ENCODE measurements around the gene ACAN. TPM values are rescaled to one million over a fixed set of nuclear protein-coding genes. Genes with fewer than 3 reads are reported as not detected.

The ACAN gene
- total RNA-seq, 1 experiment from 2014 or later: not detected

DNA sequence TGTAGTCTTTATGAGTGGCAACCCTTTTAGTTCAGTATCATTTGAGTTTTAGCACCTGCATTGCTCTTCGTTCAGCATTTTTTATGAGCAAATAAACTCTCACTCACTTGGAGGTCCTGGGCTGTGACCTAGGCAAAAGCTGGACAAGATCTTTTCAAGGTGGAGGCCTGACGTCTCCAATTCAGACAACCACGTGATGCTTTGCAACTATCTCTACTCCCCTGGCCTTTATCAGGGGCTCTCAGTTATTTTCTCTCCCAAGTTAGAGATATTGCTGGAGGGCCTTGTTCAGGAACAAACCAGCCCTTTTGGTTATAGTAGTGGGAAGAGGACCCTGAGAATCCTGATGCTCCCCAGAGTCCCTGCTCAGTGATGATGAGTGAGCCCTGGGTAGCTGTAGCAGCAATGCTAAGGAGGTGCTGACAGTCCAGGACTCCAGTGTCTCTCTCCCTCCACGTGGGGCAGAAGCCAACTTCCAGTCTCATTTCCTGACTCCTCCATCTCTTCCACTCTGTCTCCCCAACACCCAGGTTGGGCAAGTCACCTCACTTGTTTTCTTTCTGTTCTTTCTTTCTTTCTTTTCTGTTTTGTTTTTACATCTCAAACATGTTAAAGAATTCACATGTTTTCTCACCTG lies 61.7 kb downstream of the ACAN start:
- no peaks in the 10 kb centered on the region for H3K4me1 ChIP-seq (ENCODE audit: low read length)
- no peaks in the 10 kb centered on the region for H3K27me3 ChIP-seq (ENCODE audit: low read length)
- H2AFZ ChIP-seq (ENCODE audit: low read length): no peak overlapping the region
- H3K9ac ChIP-seq (ENCODE audit: low read length): no peak overlapping the region
- H3K4me3 ChIP-seq (ENCODE audit: low read length): no peak overlapping the region
- H3K9me2 ChIP-seq (replicated peaks; ENCODE audit: insufficient read depth, low read length): no peaks in the 10 kb centered on the region
- H3K27ac ChIP-seq (ENCODE audit: low read length): no peak overlapping the region
- H3K4me2 ChIP-seq (ENCODE audit: low read depth, low read length, poor library complexity, severe bottlenecking): no peak overlapping the region
- no peaks in the 10 kb centered on the region for H3K36me3 ChIP-seq (ENCODE audit: insufficient read depth, low read length)
- DNase-seq: no peak
- H4K20me1 ChIP-seq (ENCODE audit: insufficient read depth, low read depth, low read length): no peaks in the 10 kb centered on the region
- H3K79me2 ChIP-seq (ENCODE audit: low read length): no peaks in the 10 kb centered on the region
- H3K9me3 ChIP-seq (ENCODE audit: low read length): no peaks in the 10 kb centered on the region

DNA sequence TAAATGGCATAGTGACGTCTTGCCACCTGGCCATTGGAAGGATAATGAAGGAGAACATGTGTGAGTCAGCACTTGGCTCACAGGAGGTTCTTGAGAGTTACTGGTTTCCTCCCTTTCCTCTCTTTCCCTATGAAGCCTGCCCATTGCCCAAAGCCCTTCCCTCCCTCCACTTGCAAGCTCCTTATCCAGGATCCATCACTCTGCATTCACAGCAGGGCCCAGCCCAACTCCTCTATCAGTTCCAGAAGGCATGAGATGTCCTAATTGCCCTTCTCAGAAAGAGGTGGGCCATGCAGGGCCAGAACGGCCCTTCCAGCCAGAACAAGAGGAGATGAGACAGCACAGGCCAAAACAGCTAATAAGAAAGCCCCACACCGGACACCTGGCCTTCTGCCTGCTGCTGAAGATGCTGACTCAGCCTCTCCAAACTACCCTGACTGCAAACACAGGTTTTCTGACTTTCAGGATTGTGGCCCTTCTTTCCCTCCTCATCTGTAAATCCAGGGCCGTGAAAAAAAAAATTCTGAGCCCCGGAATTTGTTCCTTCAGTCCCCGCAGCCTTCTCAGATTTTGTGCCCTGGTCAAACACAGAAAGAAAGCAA lies 62.4 kb downstream of the ACAN start:
- Histone ChIP-seq H3K36me3 (ENCODE audit: insufficient read depth, low read length) (no peaks in the 10 kb centered on the region), H3K9ac (ENCODE audit: low read length) (no peak overlapping the region), H3K27ac (ENCODE audit: low read length) (no peak overlapping the region), H2AFZ (ENCODE audit: low read length) (no peak overlapping the region), H3K4me2 (ENCODE audit: low read depth, low read length, poor library complexity, severe bottlenecking) (no peak overlapping the region), H4K20me1 (ENCODE audit: insufficient read depth, low read depth, low read length) (no peaks in the 10 kb centered on the region), H3K9me2 (replicated peaks; ENCODE audit: insufficient read depth, low read length) (no peaks in the 10 kb centered on the region), H3K4me1 (ENCODE audit: low read length) (no peaks in the 10 kb centered on the region), H3K9me3 (ENCODE audit: low read length) (no peaks in the 10 kb centered on the region), H3K79me2 (ENCODE audit: low read length) (no peaks in the 10 kb centered on the region), H3K27me3 (ENCODE audit: low read length) (no peaks in the 10 kb centered on the region), H3K4me3 (ENCODE audit: low read length) (no peak overlapping the region)
- DNase-seq: no peak

DNA sequence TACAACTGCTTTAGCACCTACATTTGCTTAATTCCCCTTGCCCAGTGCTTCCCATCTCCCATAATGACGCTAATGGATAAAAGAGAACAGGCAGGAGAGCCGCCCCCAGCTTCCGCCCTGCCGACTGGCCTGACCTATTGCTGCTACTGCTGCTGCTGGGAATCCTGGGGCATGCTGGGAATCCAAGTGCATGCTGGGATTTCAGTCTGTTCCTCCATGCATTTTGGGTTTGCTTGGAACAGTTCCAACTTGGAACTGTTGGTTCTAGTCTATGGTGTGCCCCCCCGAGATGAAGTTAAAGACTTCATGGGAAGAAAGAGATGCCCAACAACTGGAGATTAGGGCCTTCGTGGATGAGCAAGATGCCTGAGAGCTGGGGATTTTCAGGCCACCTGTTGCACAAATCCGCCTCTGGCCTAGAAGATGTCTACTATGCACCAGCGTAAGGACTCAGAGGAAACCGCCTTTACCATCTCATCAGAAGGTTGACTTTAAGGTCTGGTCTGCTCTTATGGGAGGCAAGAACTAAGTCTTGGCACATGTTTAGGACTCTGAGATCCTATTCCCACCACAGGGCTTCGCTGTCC lies 63.2 kb downstream of the ACAN start:
- Histone ChIP-seq H3K4me3 (ENCODE audit: low read length) (no peak overlapping the region), H3K27ac (ENCODE audit: low read length) (no peak overlapping the region), H4K20me1 (ENCODE audit: insufficient read depth, low read depth, low read length) (no peaks in the 10 kb centered on the region), H3K4me1 (ENCODE audit: low read length) (no peaks in the 10 kb centered on the region), H3K9ac (ENCODE audit: low read length) (no peak overlapping the region), H3K9me2 (replicated peaks; ENCODE audit: insufficient read depth, low read length) (no peaks in the 10 kb centered on the region), H3K9me3 (ENCODE audit: low read length) (no peaks in the 10 kb centered on the region), H2AFZ (ENCODE audit: low read length) (no peak overlapping the region), H3K79me2 (ENCODE audit: low read length) (no peaks in the 10 kb centered on the region), H3K36me3 (ENCODE audit: insufficient read depth, low read length) (no peaks in the 10 kb centered on the region), H3K27me3 (ENCODE audit: low read length) (no peaks in the 10 kb centered on the region), H3K4me2 (ENCODE audit: low read depth, low read length, poor library complexity, severe bottlenecking) (no peak overlapping the region)
- no peak for DNase-seq

DNA sequence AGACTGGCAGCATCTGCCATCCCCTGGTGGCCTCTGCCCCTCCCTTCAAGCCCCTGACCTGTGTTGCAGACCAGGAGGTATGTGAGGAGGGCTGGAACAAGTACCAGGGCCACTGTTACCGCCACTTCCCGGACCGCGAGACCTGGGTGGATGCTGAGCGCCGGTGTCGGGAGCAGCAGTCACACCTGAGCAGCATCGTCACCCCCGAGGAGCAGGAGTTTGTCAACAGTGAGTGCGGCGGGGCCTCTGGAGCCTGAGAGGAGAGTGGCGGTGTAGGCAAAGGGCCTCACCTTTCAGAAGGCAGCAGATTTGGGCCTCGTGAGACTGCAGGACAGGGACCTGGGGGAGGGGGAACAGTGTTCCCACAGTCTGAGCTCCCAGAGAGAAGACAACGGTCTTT lies 68.1 kb downstream of the ACAN start:
- Histone ChIP-seq H3K4me1 (ENCODE audit: low read length) (no peaks in the 10 kb centered on the region), H3K27ac (ENCODE audit: low read length) (no peak overlapping the region)

DNA sequence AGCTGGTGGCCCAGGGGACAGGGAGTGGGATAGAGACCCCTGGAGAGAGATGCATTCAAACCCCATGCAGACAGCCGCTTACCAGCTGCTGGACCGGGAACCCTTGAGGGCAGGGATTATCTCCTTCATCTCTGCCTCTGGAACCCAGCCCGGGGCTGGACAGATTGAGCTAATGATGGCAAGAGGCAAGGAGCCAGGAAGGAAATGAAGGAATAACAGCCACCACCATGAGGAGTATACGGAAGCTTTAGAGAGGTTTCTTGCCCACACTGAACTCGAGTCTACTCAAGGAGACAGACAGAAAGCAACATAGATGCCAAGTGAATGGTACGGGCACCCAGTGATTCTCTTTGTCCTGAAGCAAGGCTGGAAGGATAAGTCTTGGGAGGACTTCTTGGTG lies 68.9 kb downstream of the ACAN start:
- Histone ChIP-seq H2AFZ (ENCODE audit: low read length) (no peak overlapping the region), H3K9me2 (replicated peaks; ENCODE audit: insufficient read depth, low read length) (no peaks in the 10 kb centered on the region), H3K79me2 (ENCODE audit: low read length) (no peaks in the 10 kb centered on the region)

More for the DNA sequence above, 68.1 kb downstream of the ACAN start:
- Histone ChIP-seq H3K27me3 (ENCODE audit: low read length) (no peaks in the 10 kb centered on the region), H3K4me2 (ENCODE audit: low read depth, low read length, poor library complexity, severe bottlenecking) (no peak overlapping the region), H3K9me3 (ENCODE audit: low read length) (no peaks in the 10 kb centered on the region), H2AFZ (ENCODE audit: low read length) (no peak overlapping the region), H3K36me3 (ENCODE audit: insufficient read depth, low read length) (no peaks in the 10 kb centered on the region), H3K9me2 (replicated peaks; ENCODE audit: insufficient read depth, low read length) (no peaks in the 10 kb centered on the region), H3K4me3 (ENCODE audit: low read length) (no peak overlapping the region), H4K20me1 (ENCODE audit: insufficient read depth, low read depth, low read length) (no peaks in the 10 kb centered on the region), H3K9ac (ENCODE audit: low read length) (no peak overlapping the region), H3K79me2 (ENCODE audit: low read length) (no peaks in the 10 kb centered on the region)
- no peak for DNase-seq

DNA sequence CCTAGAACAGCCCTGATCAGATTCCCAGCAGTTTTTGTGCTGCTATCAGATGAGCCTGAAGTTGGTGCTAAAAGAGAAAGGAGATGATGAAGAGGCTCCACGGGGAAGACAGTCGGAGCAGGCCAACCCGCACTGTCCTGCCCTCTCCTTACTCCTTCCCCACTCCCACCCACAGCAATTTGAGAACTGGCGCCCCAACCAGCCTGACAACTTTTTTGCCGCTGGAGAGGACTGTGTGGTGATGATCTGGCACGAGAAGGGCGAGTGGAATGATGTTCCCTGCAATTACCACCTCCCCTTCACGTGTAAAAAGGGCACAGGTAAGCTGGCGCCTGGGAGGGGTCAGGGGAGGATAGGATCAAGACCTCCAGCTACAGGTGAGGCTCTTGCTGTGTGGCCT lies 69.5 kb downstream of the ACAN start:
- Histone ChIP-seq H4K20me1 (ENCODE audit: insufficient read depth, low read depth, low read length) (no peaks in the 10 kb centered on the region), H3K4me2 (ENCODE audit: low read depth, low read length, poor library complexity, severe bottlenecking) (no peak overlapping the region), H3K36me3 (ENCODE audit: insufficient read depth, low read length) (no peaks in the 10 kb centered on the region), H3K4me3 (ENCODE audit: low read length) (no peak overlapping the region), H3K79me2 (ENCODE audit: low read length) (no peaks in the 10 kb centered on the region), H3K9me2 (replicated peaks; ENCODE audit: insufficient read depth, low read length) (no peaks in the 10 kb centered on the region), H3K9me3 (ENCODE audit: low read length) (no peaks in the 10 kb centered on the region), H3K9ac (ENCODE audit: low read length) (no peak overlapping the region), H3K27ac (ENCODE audit: low read length) (no peak overlapping the region), H3K4me1 (ENCODE audit: low read length) (no peaks in the 10 kb centered on the region), H3K27me3 (ENCODE audit: low read length) (no peaks in the 10 kb centered on the region), H2AFZ (ENCODE audit: low read length) (no peak overlapping the region)
- no peak for DNase-seq

More for the DNA sequence above, 68.9 kb downstream of the ACAN start:
- Histone ChIP-seq H3K27me3 (ENCODE audit: low read length) (no peaks in the 10 kb centered on the region), H3K4me2 (ENCODE audit: low read depth, low read length, poor library complexity, severe bottlenecking) (no peak overlapping the region), H3K9ac (ENCODE audit: low read length) (no peak overlapping the region), H3K4me3 (ENCODE audit: low read length) (no peak overlapping the region), H4K20me1 (ENCODE audit: insufficient read depth, low read depth, low read length) (no peaks in the 10 kb centered on the region), H3K36me3 (ENCODE audit: insufficient read depth, low read length) (no peaks in the 10 kb centered on the region), H3K9me3 (ENCODE audit: low read length) (no peaks in the 10 kb centered on the region), H3K27ac (ENCODE audit: low read length) (no peak overlapping the region), H3K4me1 (ENCODE audit: low read length) (no peaks in the 10 kb centered on the region)
- DNase-seq: no peak

DNA sequence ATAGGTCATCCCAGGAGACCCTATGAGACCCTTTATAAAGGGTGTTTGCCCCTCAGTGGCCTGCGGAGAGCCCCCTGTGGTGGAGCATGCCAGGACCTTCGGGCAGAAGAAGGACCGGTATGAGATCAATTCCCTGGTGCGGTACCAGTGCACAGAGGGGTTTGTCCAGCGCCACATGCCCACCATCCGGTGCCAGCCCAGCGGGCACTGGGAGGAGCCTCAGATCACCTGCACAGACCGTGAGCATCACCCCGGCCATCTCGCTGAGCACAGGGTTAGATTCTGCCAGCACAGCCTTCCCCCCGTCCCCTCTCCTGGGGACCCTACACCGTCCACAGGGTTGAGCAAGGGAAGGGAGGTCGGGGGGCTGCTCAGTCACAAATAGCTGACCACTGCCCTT lies 70.5 kb downstream of the ACAN start:
- no peak overlapping the region for H2AFZ ChIP-seq (ENCODE audit: low read length)
- H3K9me2 ChIP-seq (replicated peaks; ENCODE audit: insufficient read depth, low read length): no peaks in the 10 kb centered on the region
- no peaks in the 10 kb centered on the region for H3K27me3 ChIP-seq (ENCODE audit: low read length)
- H3K27ac ChIP-seq (ENCODE audit: low read length): no peak overlapping the region
- H3K9me3 ChIP-seq (ENCODE audit: low read length): no peaks in the 10 kb centered on the region
- H3K4me1 ChIP-seq (ENCODE audit: low read length): no peaks in the 10 kb centered on the region
- no peak overlapping the region for H3K9ac ChIP-seq (ENCODE audit: low read length)
- no peaks in the 10 kb centered on the region for H3K36me3 ChIP-seq (ENCODE audit: insufficient read depth, low read length)
- H3K4me3 ChIP-seq (ENCODE audit: low read length): no peak overlapping the region
- DNase-seq: no peak
- H3K4me2 ChIP-seq (ENCODE audit: low read depth, low read length, poor library complexity, severe bottlenecking): no peak overlapping the region
- H3K79me2 ChIP-seq (ENCODE audit: low read length): no peaks in the 10 kb centered on the region
- no peaks in the 10 kb centered on the region for H4K20me1 ChIP-seq (ENCODE audit: insufficient read depth, low read depth, low read length)

DNA sequence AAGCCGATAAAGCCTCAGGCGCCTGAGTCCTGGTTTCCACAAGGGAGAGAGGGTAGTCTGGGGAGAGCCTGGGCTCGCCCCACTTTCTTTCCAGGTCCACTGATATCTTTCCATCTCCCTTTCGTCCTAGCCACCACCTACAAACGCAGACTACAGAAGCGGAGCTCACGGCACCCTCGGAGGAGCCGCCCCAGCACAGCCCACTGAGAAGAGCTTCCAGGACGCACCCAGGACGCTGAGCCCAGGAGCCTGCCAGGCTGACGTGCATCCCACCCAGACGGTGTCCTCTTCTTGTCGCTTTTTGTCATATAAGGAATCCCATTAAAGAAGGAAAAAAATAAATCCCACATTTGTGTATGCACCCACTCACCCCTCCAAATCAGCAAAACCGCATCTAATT lies 71.0 kb downstream of the ACAN start:
- H3K9me3 ChIP-seq (ENCODE audit: low read length): no peaks in the 10 kb centered on the region
- H4K20me1 ChIP-seq (ENCODE audit: insufficient read depth, low read depth, low read length): no peaks in the 10 kb centered on the region
- H2AFZ ChIP-seq (ENCODE audit: low read length): no peak overlapping the region
- DNase-seq: no peak
- no peak overlapping the region for H3K9ac ChIP-seq (ENCODE audit: low read length)
- H3K4me1 ChIP-seq (ENCODE audit: low read length): no peaks in the 10 kb centered on the region
- no peaks in the 10 kb centered on the region for H3K9me2 ChIP-seq (replicated peaks; ENCODE audit: insufficient read depth, low read length)
- no peaks in the 10 kb centered on the region for H3K36me3 ChIP-seq (ENCODE audit: insufficient read depth, low read length)
- no peak overlapping the region for H3K4me2 ChIP-seq (ENCODE audit: low read depth, low read length, poor library complexity, severe bottlenecking)
- H3K27ac ChIP-seq (ENCODE audit: low read length): no peak overlapping the region
- H3K79me2 ChIP-seq (ENCODE audit: low read length): no peaks in the 10 kb centered on the region
- H3K27me3 ChIP-seq (ENCODE audit: low read length): no peaks in the 10 kb centered on the region
- no peak overlapping the region for H3K4me3 ChIP-seq (ENCODE audit: low read length)
